ENCODE data around the gene CERS6.

- TF ChIP-seq CTCF (IDR thresholded peaks at IDR 0.05 in 2 of 3, conservative IDR thresholded peaks at IDR 0.05 in 1 of 3; ENCODE audit: control insufficient read depth in 2 of 3, extremely low read depth in 1 of 3, insufficient read depth in 1 of 3, low read depth in 3 of 3, low read length in 3 of 3) (no peak), POLR2A (IDR thresholded peaks at IDR 0.05; ENCODE audit: low read depth, low read length) (no peak), EED (IDR thresholded peaks at IDR 0.05; ENCODE audit: low read depth) (no peak), SUZ12 (IDR thresholded peaks at IDR 0.05; ENCODE audit: unreplicated experiment) (no peak), MYC (IDR thresholded peaks at IDR 0.05; ENCODE audit: insufficient read depth, insufficient read length, insufficient replicate concordance, low read length, severe bottlenecking) (no peak), POLR2AphosphoS5 (IDR thresholded peaks at IDR 0.05; ENCODE audit: low read length) (no peak), NRF1 (conservative IDR thresholded peaks at IDR 0.05; ENCODE audit: low read depth, low read length) (no peak), HDAC2 (IDR thresholded peaks at IDR 0.05) (no peak), RAD21 (IDR thresholded peaks at IDR 0.05; ENCODE audit: insufficient read depth, low read depth, low read length) (no peak), FOXK2 (IDR thresholded peaks at IDR 0.05) (no peak), ATF3 (IDR thresholded peaks at IDR 0.05; ENCODE audit: borderline replicate concordance, extremely low read depth, low read depth, low read length) (no peak)
Measured at GRCh38 chr2:168539945-168540344, 83.9 kb downstream of the CERS6 start.

Data from GM12878 (cell line).